GM23248 (cell line): ENCODE measurements around the gene UBE2E3.

Experiments used
- EZH2 ChIP-seq: fragments of 200-600 bp; sonication (generic); IDR thresholded peaks from 2 replicates; pipeline ENCODE4 v1.6.1; 2018; ENCODE audit warnings: antibody characterized with exemption, mild to moderate bottlenecking; ENCODE audit not compliant: insufficient read depth, poor library complexity, severe bottlenecking
- EZH2phosphoT487 ChIP-seq: fragments of 200-600 bp; sonication (generic); IDR thresholded peaks from 2 replicates; pipeline ENCODE4 v1.6.1; 2018; ENCODE audit warnings: antibody characterized with exemption, moderate library complexity, mild to moderate bottlenecking, low read depth; ENCODE audit not compliant: insufficient read depth

DNA sequence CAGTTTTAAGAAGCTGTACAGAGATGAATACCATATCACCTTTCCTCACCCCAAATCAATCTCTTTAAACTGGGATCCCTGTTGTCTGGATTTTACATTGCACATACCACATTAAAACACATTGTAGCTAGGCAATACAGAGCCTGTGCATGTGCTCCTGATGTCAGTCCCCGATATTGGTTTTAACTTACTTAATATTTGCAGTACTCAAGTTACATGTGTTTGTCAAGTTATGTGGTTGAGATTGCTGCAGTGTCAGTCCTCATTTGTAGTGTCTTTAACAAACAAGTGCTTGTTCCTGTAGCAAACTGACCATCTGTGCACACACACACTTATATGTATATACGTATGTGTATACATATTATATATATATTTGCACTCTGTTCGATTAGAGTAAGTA lies 10.4 kb upstream of the UBE2E3 start:
- no peak for TF ChIP-seq EZH2
- no peak for TF ChIP-seq EZH2phosphoT487
